GM23248 (cell line): ENCODE measurements around the gene C1orf122.

Experiments used
- EZH2 ChIP-seq: fragments of 200-600 bp; sonication (generic); IDR thresholded peaks from 2 replicates; pipeline ENCODE4 v1.6.1; 2018; ENCODE audit warnings: antibody characterized with exemption, mild to moderate bottlenecking; ENCODE audit not compliant: insufficient read depth, poor library complexity, severe bottlenecking
- EZH2phosphoT487 ChIP-seq: fragments of 200-600 bp; sonication (generic); IDR thresholded peaks from 2 replicates; pipeline ENCODE4 v1.6.1; 2018; ENCODE audit warnings: antibody characterized with exemption, moderate library complexity, mild to moderate bottlenecking, low read depth; ENCODE audit not compliant: insufficient read depth

DNA sequence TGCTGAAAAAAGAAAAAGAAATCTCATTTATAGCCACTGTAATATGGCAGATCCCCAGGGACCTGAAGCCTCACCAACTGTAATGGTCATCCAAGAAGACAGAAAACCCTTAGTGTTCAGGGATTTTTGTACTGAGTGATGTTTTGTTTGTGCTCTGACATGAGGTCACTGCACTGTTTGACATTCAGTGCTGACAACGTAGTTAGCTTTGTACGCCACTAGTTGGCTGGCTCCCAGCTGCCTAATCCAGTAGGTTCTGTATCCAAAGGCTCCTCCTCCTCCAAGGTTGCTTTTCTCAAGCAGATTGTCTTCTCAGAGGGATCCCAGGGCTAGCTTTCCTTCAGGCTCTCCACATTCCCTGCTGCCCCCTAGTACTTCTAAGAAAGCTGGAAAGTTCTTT, 9.9 kb downstream of the C1orf122 start:
- no peak for TF ChIP-seq EZH2
- TF ChIP-seq EZH2phosphoT487: no peak
